Measurements from ENCODE around the gene GPX2. TPM values are rescaled to one million over a fixed set of nuclear protein-coding genes. Genes with fewer than 3 reads are reported as not detected.

GPX2 gene
- not detected for total RNA-seq

GRCh38 chr14:64942531-64943111 lies at the start of gene GPX2:
TSS of gene GPX2 (minus strand) at chr14:64942745. CDS start at chr14:64942726, 19 bp downstream.
- TF ChIP-seq, protein P1, sequence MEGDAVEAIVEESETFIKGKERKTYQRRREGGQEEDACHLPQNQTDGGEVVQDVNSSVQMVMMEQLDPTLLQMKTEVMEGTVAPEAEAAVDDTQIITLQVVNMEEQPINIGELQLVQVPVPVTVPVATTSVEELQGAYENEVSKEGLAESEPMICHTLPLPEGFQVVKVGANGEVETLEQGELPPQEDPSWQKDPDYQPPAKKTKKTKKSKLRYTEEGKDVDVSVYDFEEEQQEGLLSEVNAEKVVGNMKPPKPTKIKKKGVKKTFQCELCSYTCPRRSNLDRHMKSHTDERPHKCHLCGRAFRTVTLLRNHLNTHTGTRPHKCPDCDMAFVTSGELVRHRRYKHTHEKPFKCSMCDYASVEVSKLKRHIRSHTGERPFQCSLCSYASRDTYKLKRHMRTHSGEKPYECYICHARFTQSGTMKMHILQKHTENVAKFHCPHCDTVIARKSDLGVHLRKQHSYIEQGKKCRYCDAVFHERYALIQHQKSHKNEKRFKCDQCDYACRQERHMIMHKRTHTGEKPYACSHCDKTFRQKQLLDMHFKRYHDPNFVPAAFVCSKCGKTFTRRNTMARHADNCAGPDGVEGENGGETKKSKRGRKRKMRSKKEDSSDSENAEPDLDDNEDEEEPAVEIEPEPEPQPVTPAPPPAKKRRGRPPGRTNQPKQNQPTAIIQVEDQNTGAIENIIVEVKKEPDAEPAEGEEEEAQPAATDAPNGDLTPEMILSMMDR (IDR thresholded peaks at IDR 0.05; ENCODE audit: low read depth), result no peak

- TF ChIP-seq, protein P1 (IDR thresholded peaks at IDR 0.05; ENCODE audit: low read depth), result no peak
These were observed 48.4 kb upstream of the GPX2 start for GRCh38 chr14:64990939-64991338.

GRCh38 chr14:64990296-64990695 lies 47.8 kb upstream of the GPX2 start:
- TF ChIP-seq, protein P1 (IDR thresholded peaks at IDR 0.05; ENCODE audit: low read depth), result no peak

- TF ChIP-seq, protein P1 (IDR thresholded peaks at IDR 0.05; ENCODE audit: low read depth), result no peak
These were observed 44.9 kb upstream of the GPX2 start for GRCh38 chr14:64987438-64987767.

GRCh38 chr14:64986648-64987437 lies 44.3 kb upstream of the GPX2 start, which contains the start of gene FNTB:
TSS of gene FNTB (plus strand) at chr14:64986895. CDS start at chr14:64986954, 59 bp downstream.
- TF ChIP-seq, protein P1 (IDR thresholded peaks at IDR 0.05; ENCODE audit: low read depth), result no peak

DNA sequence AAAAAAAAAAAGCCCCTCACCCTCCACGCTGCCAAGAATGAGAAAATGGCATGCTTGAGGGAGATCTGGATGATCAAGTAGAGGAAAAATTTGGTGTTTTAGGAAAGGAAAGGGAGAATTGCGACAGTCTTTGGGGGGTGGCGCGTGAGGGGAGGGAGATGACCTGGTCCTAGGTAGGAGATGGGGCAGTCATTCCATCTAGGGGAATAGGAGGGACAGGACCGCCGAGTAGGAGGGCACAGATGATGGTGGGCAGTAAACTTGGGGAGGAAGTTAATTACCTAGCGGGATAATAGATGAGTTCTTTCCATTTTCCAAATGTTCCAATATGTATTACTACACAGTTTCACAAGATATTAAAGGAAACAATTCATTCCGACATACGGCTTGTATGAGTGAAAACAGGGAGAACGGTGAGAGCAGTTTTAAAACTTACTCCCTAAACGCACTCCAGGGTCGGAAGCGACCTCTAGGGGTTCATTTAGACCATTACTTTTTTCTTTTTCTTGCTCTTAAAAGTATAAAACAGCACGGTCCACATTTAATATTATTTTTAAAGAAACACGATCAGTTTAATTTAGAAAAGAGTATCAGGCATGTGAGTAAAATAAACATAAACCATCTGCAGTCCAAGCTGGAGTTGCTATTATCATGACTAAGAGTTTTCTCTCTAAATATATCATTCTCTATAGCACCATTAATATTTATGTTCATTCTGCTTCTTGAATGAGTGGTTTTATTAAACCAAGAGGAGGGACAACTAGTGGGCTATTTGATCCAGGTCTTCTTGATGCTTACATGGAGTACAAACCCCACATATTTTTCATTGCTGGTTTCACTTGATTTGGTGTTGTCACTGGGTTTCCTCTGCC lies 41.1 kb upstream of the GPX2 start:
- TF ChIP-seq, protein P1 (IDR thresholded peaks at IDR 0.05; ENCODE audit: low read depth), result no peak
